Vagina (tissue), 2 donors: ENCODE data around the gene UBE2L3. TPM values are rescaled to one million over a fixed set of nuclear protein-coding genes. Genes with fewer than 3 reads are reported as not detected.

Experiments used
- DNase-seq, 2 donors: peaks; one replicate each; pipeline ENCODE4 v3.0.0-alpha.2; 2017; ENCODE audit errors: extremely low spot score in 2 of 2
- H3K27ac ChIP-seq: fragments of 200-600 bp; sonication (generic); one replicate; pipeline ENCODE4 v1.5.1; 2019
- H3K27me3 ChIP-seq: fragments of 200-600 bp; sonication (generic); one replicate; pipeline ENCODE4 v1.5.1; 2019
- H3K36me3 ChIP-seq, 2 donors: fragments of 200-600 bp; sonication (generic); one replicate each; pipeline ENCODE4 v1.5.1; 2017 to 2019
- H3K4me1 ChIP-seq: fragments of 200-600 bp; sonication (generic); one replicate; pipeline ENCODE4 v1.5.1; 2019
- H3K4me3 ChIP-seq, 2 donors: fragments of 200-600 bp; sonication (generic); 1 replicate in 1 of 2; 2 replicates in 1 of 2; pipeline ENCODE4 v1.5.1; 2016 to 2019
- H3K9me3 ChIP-seq: fragments of 200-600 bp; sonication (generic); one replicate; pipeline ENCODE4 v1.5.1; 2019
- CTCF ChIP-seq, 3 experiments: fragments of 450-650 bp in 2 of 3; fragments of 200-600 bp in 1 of 3; sonication (generic) in 1 of 3; IDR thresholded peaks; one replicate each; pipeline ENCODE4 v1.5.1; 2017 to 2019; ENCODE audit warnings: antibody characterized with exemption in 3 of 3, mild to moderate bottlenecking in 2 of 3, moderate library complexity in 2 of 3
- POLR2A ChIP-seq, 2 donors: fragments of 450-650 bp; IDR thresholded peaks; one replicate each; pipeline ENCODE4 v1.6.1; 2017; ENCODE audit warnings: antibody characterized with exemption in 2 of 2, mild to moderate bottlenecking in 2 of 2, moderate library complexity in 2 of 2
- POLR2AphosphoS5 ChIP-seq, 2 donors: sonication (generic); formaldehyde crosslinking; IDR thresholded peaks; one replicate each; pipeline ENCODE4 v1.9.0; 2017; ENCODE audit warnings: antibody characterized with exemption in 2 of 2, mild to moderate bottlenecking in 2 of 2, low read depth in 1 of 2; ENCODE audit not compliant: insufficient read depth in 1 of 2
- intact Hi-C: fragments of 100-400 bp; cut with DNase I; formaldehyde crosslinking; loops from one replicate; pipeline ENCODE4 v1.15.1; 2023
- total RNA-seq: library from RNA; depleted of rRNA; stranded (reverse); fragments of >200 nt; gene quantifications from one replicate; pipeline ENCODE4 v1.2.3, GENCODE V29; 2016

Gene UBE2L3
- total RNA-seq, 1 donor from 2014 or later, result 32.7 TPM

GRCh38 chr22:21623648-21623970 lies 56.1 kb downstream of the UBE2L3 start:
- Histone ChIP-seq H3K4me3 (no peak overlapping the region), H3K36me3 (peaks cover 0 to 4% of the 10 kb centered on the region in 2 donors), H3K9me3 (no peaks in the 10 kb centered on the region), H3K27me3 (no peaks in the 10 kb centered on the region), H3K4me1 (peaks cover 67% of the 10 kb centered on the region), H3K27ac (no peak overlapping the region)
- intact Hi-C loops, result no loop called here
- TF ChIP-seq POLR2AphosphoS5 (IDR thresholded peaks at IDR 0.05; ENCODE audit: insufficient read depth in 1 of 2, low read depth in 1 of 2), result no peak
- no peak for TF ChIP-seq CTCF (IDR thresholded peaks at IDR 0.05)
- no peak for TF ChIP-seq POLR2A (IDR thresholded peaks at IDR 0.05)
- no peak for DNase-seq

- H3K36me3 ChIP-seq, result peaks cover 0 to 4% of the 10 kb centered on the region in 2 donors
Observed at GRCh38 chr22:21624120-21624879, 56.8 kb downstream of the UBE2L3 start.

GRCh38 chr22:21624880-21625791 lies 57.6 kb downstream of the UBE2L3 start:
- Histone ChIP-seq H3K36me3 (peaks cover 0 to 4% of the 10 kb centered on the region in 2 donors), H3K27me3 (no peaks in the 10 kb centered on the region), H3K4me3 (no peak overlapping the region), H3K27ac (no peak overlapping the region), H3K4me1 (peaks cover 71% of the 10 kb centered on the region), H3K9me3 (no peaks in the 10 kb centered on the region)
- no peak for TF ChIP-seq POLR2A (IDR thresholded peaks at IDR 0.05)
- no peak for TF ChIP-seq CTCF (IDR thresholded peaks at IDR 0.05)
- TF ChIP-seq POLR2AphosphoS5 (IDR thresholded peaks at IDR 0.05; ENCODE audit: insufficient read depth in 1 of 2, low read depth in 1 of 2), result no peak
- intact Hi-C loops, result no loop called here
- no peak for DNase-seq

More at GRCh38 chr22:21624120-21624879, 56.8 kb downstream of the UBE2L3 start:
- Histone ChIP-seq H3K27ac (peak overlapping the region; percentile 23), H3K4me3 (no peak overlapping the region), H3K9me3 (no peaks in the 10 kb centered on the region), H3K27me3 (no peaks in the 10 kb centered on the region), H3K4me1 (peaks cover 73% of the 10 kb centered on the region)
- TF ChIP-seq CTCF (IDR thresholded peaks at IDR 0.05), result no peak
- no peak for TF ChIP-seq POLR2AphosphoS5 (IDR thresholded peaks at IDR 0.05; ENCODE audit: insufficient read depth in 1 of 2, low read depth in 1 of 2)
- no peak for TF ChIP-seq POLR2A (IDR thresholded peaks at IDR 0.05)
- no peak for DNase-seq
- intact Hi-C loops, result no loop called here

GRCh38 chr22:21626073-21626734 lies 58.7 kb downstream of the UBE2L3 start:
- H3K27me3 ChIP-seq, result no peaks in the 10 kb centered on the region
- H3K4me1 ChIP-seq, result peaks cover 60% of the 10 kb centered on the region
- H3K4me3 ChIP-seq, result no peak overlapping the region
- intact Hi-C loops, result no loop called here
- no peak for DNase-seq
- H3K36me3 ChIP-seq, result peaks cover 0 to 4% of the 10 kb centered on the region in 2 donors
- no peak for TF ChIP-seq CTCF (IDR thresholded peaks at IDR 0.05)
- TF ChIP-seq POLR2A (IDR thresholded peaks at IDR 0.05), result no peak
- no peak for TF ChIP-seq POLR2AphosphoS5 (IDR thresholded peaks at IDR 0.05; ENCODE audit: insufficient read depth in 1 of 2, low read depth in 1 of 2)
- no peak overlapping the region for H3K27ac ChIP-seq
- no peaks in the 10 kb centered on the region for H3K9me3 ChIP-seq
